NCI-H2081 (cell line): ENCODE measurements around the gene BLOC1S3.

Experiments
- DNase-seq, 2 experiments: peaks; one replicate each; lab custom pipeline; 2025; lab: John Stamatoyannopoulos, UW

Gene BLOC1S3

GRCh38 chr19:45161738-45162607 is 16.6 kb upstream of the BLOC1S3 start:
- DNase-seq: no peak

DNA sequence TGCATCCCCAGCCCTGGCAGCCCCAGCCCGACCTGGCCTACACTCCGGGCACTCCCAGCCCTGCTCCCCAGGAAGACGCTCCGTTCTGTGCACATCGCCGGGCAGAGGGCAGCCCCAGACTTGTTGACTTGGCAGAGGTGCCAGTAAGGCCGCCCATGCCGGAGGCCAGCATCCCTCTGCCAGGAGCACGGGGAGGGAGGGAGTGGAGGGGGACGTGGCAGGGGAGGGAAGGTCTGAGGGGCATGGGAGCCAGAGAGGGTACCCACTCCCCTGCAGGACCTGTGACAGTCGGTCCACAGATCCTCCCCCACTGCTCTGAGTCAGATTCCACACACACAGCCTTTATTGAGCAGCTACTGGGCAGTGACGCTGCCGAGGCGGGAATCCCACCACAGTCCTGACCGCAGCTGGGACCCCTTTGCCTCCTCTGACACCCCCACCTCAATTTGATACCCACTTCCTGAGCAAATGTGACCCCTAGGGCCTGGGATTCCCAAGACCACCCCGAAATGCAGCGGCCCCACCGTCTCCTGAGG is 15.9 kb upstream of the BLOC1S3 start:
- no peak for DNase-seq

DNA sequence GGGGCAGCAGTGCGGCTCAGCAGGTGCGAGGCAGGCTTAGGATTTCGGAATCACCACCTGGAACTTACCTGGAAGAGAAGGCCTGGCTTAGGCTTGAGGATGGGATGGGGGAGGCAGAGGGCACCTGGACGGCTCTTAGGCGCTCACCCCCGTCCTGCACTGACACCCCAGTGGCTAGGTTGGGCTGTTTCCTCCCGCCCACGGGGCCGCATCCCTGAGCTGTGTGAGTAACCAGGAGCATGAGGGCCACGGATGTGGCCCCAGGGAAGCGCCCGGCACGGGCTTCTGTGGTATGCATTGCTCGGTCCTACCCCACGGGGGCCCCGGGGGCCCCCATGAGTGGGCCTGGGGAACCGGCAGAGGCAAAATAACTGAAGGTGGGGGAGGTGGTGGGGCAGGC is 15.4 kb upstream of the BLOC1S3 start:
- no peak for DNase-seq

DNA sequence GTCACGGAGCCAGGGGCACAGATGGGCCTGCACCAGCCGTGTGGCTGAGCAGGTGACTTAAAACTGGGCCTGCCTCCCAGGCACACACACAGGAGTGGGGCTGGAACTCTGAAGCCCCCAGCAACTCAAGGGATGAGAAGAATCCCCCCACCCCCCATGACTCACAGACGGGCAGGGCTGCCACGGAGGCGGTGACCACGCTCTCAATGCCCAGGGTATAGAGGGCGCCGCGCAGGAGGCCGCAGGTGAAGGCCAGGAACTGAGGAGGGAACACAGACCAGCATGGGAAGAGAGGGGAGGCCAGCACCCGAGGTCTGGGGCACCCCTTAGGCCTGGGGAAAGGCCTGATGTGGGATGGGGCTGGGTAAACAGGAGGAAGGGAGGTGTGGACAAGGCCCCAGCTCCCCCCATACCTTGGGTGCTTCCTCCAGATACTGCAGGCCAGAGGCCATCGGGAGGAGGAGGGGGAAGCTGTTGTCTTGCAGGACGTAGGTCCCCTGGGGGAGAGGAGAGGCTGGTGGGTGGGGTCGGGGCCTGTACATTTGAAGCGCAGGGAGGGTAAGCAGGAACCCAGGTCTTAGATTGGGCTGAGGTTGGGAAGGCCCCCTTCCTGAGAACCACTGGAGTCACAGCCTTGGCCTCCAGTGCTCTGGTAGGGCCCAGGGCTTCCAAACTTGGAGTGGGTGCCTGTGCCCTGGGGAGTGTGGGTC is 14.7 kb upstream of the BLOC1S3 start:
- no peak for DNase-seq

- DNase-seq: no peak
Observed at GRCh38 chr19:45164577-45165335, 13.8 kb upstream of the BLOC1S3 start.

GRCh38 chr19:45166723-45167252 is 11.8 kb upstream of the BLOC1S3 start:
- DNase-seq: no peak

GRCh38 chr19:45168767-45169351 is 9.7 kb upstream of the BLOC1S3 start:
- DNase-seq: peak in 1 of 2 experiments; percentile 42

DNA sequence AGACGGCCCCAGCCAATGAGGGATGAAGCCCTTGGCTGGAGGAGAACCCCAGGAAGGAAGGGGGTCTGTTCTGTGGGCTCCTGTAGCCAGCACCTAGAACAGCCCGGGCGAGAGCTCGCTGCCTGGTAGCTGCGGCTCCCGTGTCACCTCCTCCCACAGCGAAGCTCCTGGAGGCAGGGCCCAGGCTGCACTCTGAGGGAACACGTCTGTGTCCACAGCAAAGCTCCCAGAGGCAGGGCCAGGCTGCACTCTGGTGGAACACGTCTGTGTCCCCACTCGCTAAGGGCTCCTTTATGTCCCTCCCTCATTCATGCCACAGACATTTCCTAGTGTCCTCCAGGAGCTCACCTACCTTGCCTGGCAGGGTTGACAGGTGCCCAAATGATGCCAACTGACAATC is 9.0 kb upstream of the BLOC1S3 start:
- DNase-seq: no peak

GRCh38 chr19:45170146-45171106 is 8.2 kb upstream of the BLOC1S3 start:
- DNase-seq: no peak

DNA sequence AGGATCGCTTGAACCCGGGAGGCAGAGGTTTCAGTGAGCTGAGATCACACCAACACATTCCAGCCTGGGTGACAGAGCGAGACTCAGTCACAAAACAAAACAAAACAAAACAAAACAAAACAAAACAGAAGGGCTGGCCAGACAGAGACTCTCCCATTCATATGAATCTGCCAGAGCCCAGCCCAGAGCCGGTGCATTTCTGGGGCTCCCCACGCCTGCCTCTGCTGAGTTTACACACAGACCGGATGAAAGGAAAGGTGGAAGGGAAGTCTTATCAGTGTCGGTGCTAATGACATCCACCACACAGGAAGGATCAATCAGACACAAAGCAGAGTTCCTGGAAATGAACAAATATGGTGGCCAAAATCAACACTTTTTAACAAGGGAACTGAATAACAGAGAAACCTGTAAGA is 7.4 kb upstream of the BLOC1S3 start:
- DNase-seq: no peak

DNA sequence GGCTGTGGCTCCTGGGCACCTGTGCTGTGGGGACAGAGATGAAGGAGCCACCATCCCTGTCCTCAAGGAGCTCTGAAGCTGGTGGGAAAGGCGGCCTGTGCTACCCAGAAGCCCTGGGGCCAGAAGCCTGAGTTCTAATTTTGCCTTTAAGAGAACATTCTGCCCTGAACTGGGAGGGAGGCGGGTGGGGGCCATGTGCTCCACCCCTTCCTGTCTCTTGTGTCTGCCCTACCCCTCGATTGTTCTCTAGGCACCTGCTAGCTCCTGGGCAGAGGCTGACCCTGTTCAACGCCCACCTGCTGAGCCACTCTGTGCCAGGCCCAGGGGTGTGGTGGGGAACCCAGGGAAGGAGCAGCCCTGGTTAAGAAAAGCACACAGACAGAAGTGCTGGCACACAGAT is 6.4 kb upstream of the BLOC1S3 start:
- peak in 1 of 2 experiments; percentile 34 for DNase-seq

DNA sequence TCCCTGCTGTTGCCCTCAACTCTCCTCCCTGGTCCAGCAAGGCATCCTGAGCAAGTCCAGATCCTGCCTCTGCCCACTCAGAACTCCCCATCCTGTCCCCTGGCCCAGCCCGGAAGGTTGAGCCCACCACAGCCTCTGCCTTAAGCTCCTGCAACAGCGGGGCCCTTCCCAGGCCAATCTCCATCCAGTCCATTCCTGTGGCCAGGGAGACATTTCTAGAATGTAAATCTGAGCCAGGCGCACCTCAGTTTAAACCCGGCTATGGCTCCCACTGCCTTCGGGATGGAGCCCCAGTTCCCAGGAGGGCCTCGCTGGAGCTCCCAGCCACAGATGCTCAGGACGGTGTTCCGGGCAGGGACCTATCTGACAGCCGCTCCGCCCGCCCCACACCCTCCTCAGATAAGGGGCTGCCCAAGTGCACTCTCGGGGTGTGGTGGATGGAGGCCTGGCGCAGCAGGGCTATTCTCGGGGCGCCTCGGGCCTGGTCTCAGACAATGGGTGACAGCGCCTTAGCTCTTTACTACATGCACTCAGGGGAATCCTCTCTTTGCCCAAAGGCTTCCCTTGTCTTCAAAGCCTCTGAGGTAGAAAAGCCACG is 5.9 kb upstream of the BLOC1S3 start:
- no peak for DNase-seq

DNA sequence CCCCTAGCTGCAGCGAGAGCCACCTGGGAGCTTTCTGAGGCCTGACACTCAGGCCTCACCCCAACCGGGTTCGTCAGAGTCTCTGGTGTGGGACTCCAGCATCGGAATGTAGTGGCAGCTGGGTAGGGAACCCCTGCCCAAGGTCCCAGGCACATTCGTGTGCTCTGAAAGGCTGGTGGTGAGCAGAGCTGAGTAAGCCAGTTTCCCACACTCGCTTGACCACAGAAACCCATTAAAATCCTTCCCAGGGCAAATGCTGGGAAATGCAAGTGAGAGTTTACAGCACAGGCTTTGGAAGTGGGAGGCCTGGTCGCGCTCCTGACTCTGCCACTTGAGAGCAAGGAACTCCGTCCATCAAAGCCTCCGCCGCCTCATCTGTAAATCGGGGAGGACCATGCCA is 4.8 kb upstream of the BLOC1S3 start:
- DNase-seq: no peak

- DNase-seq: no peak
Observed at GRCh38 chr19:45175515-45176345, 2.9 kb upstream of the BLOC1S3 start.

- no peak for DNase-seq
Observed at GRCh38 chr19:45177817-45178261, 745 bp upstream of the BLOC1S3 start, which contains the start of gene TRAPPC6A. Gene TRAPPC6A, minus strand, starts transcription at chr19:45178237. Its CDS starts 19 bp downstream, at chr19:45178218.

DNA sequence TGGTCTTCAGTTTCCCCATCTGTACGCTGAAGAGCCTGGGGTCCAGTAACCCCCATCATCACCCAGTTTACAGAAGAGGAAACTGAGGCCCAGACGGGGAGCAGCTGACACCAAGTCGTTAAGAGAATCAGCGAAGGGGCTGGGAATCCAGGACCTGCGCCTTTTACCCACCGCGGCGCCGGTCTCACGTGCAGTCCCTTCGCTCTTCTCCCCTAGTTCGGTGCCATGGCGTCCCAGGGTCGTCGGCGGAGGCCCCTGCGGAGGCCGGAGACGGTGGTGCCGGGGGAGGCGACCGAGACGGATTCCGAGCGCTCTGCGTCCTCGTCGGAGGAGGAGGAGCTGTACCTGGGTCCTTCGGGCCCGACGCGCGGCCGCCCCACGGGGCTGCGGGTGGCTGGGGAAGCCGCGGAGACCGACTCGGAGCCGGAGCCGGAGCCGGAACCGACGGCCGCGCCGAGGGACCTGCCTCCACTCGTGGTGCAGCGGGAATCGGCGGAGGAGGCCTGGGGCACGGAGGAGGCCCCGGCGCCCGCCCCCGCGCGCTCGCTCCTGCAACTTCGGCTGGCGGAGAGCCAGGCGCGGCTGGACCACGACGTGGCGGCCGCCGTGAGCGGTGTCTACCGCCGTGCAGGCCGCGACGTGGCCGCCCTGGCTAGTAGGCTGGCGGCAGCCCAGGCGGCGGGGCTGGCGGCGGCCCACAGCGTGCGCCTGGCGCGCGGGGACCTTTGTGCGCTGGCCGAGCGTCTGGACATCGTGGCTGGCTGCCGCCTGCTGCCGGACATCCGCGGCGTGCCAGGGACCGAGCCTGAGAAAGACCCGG is 698 bp downstream of the BLOC1S3 start:
- DNase-seq: no peak

- DNase-seq: no peak
Observed at GRCh38 chr19:45179892-45180370, 1.3 kb downstream of the BLOC1S3 start.

DNA sequence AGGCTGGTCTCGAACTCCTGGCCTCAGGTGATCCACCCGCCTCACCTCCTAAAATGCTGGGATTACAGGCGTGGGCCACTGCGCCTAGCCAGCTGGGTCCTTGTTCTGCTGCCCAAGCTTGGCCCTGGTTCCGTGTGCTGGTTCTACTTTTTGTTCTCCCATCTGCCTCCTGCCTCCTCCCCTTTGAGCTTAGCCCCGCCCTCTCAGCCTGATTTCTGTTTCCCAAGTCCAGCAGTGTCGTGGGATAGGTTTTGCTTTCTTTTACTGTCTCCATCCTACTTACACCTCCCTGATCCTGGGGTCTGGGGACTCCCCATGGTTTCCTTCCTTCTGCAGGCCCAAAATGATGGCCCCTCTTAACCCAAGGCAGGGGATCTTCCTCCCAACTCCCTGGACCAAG is 2.4 kb downstream of the BLOC1S3 start:
- DNase-seq: no peak
